ENCODE measurements around the gene STN1.

- TF ChIP-seq CTCF (conservative IDR thresholded peaks at IDR 0.05 in 1 of 2, IDR thresholded peaks at IDR 0.05 in 1 of 2; ENCODE audit: extremely low read depth in 1 of 2, insufficient read depth in 1 of 2, low read depth in 1 of 2, low read length in 2 of 2) (no peak), EZH2 (IDR thresholded peaks at IDR 0.05; ENCODE audit: borderline replicate concordance, low read length) (no peak)
Observed at GRCh38 chr10:103966671-103967447, 48.9 kb upstream of the STN1 start, which contains the start of gene SLK.
